ENCODE results near the gene DCHS1.
A peak's percentile ranks its signal among the peaks of the same experiment; 100 is the strongest.
"Not testable (repeated sequence)": the region's sequence is repeated elsewhere in the genome, so short reads cannot be mapped to it uniquely, and the experiment has no call there.

DCHS1 gene

GRCh38 chr11:6655790-6656583 is at the start of gene DCHS1:
TSS of gene DCHS1 (minus strand) at chr11:6655809. CDS start at chr11:6641613, 14,196 bp downstream.
- no peak for DNase-seq (ENCODE audit: low spot score)

- DNase-seq (ENCODE audit: low spot score): peak; percentile 14
Observed at GRCh38 chr11:6703247-6704063, 47.8 kb upstream of the DCHS1 start.

GRCh38 chr11:6701955-6702354 is 46.3 kb upstream of the DCHS1 start:
- not testable (repeated sequence) for DNase-seq (ENCODE audit: low spot score)

- DNase-seq (ENCODE audit: low spot score): no peak
Observed at GRCh38 chr11:6695377-6695776, 39.8 kb upstream of the DCHS1 start.

GRCh38 chr11:6694229-6694535 is 38.6 kb upstream of the DCHS1 start:
- DNase-seq (ENCODE audit: low spot score): no peak

- DNase-seq (ENCODE audit: low spot score): no peak
Observed at GRCh38 chr11:6693342-6694228, 38.0 kb upstream of the DCHS1 start.

GRCh38 chr11:6692128-6692527 is 36.5 kb upstream of the DCHS1 start:
- DNase-seq (ENCODE audit: low spot score): no peak

- DNase-seq (ENCODE audit: low spot score): not testable (repeated sequence)
Observed at GRCh38 chr11:6690431-6691132, 35.0 kb upstream of the DCHS1 start.

- no peak for DNase-seq (ENCODE audit: low spot score)
Observed at GRCh38 chr11:6687876-6688275, 32.3 kb upstream of the DCHS1 start.

GRCh38 chr11:6686006-6686405 is 30.4 kb upstream of the DCHS1 start:
- no peak for DNase-seq (ENCODE audit: low spot score)

GRCh38 chr11:6684068-6684467 is 28.5 kb upstream of the DCHS1 start:
- not testable (repeated sequence) for DNase-seq (ENCODE audit: low spot score)

GRCh38 chr11:6682936-6683861 is 27.6 kb upstream of the DCHS1 start, which contains the start of gene MRPL17:
TSS of gene MRPL17 (minus strand) at chr11:6683340. CDS start at chr11:6683296, 44 bp downstream.
- DNase-seq (ENCODE audit: low spot score): peak; percentile 100

GRCh38 chr11:6682591-6682935 is 27.0 kb upstream of the DCHS1 start:
- no peak for DNase-seq (ENCODE audit: low spot score)

- DNase-seq (ENCODE audit: low spot score): no peak
Observed at GRCh38 chr11:6681949-6682348, 26.3 kb upstream of the DCHS1 start.

- DNase-seq (ENCODE audit: low spot score): no peak
Observed at GRCh38 chr11:6681505-6681904, 25.9 kb upstream of the DCHS1 start.

- no peak for DNase-seq (ENCODE audit: low spot score)
Observed at GRCh38 chr11:6677018-6677417, 21.4 kb upstream of the DCHS1 start.

- DNase-seq (ENCODE audit: low spot score): no peak
Observed at GRCh38 chr11:6674862-6675261, 19.3 kb upstream of the DCHS1 start.

- DNase-seq (ENCODE audit: low spot score): no peak
Observed at GRCh38 chr11:6674219-6674597, 18.6 kb upstream of the DCHS1 start.

GRCh38 chr11:6673523-6674218 is 18.1 kb upstream of the DCHS1 start:
- DNase-seq (ENCODE audit: low spot score): no peak

- no peak for DNase-seq (ENCODE audit: low spot score)
Observed at GRCh38 chr11:6671991-6672390, 16.4 kb upstream of the DCHS1 start.
